ENCODE results near the gene SNCG.

Gene SNCG

GRCh38 chr10:86960863-86961434 is 2.5 kb downstream of the SNCG start:
- DNase-seq (ENCODE audit: low spot score), result no peak

- no peak for DNase-seq (ENCODE audit: low spot score)
Measured at GRCh38 chr10:86961481-86962091, 3.2 kb downstream of the SNCG start.

GRCh38 chr10:86962136-86962980 is 4.0 kb downstream of the SNCG start:
- no peak for DNase-seq (ENCODE audit: low spot score)

GRCh38 chr10:86962981-86963310 is 4.5 kb downstream of the SNCG start:
- DNase-seq (ENCODE audit: low spot score), result no peak

GRCh38 chr10:86963341-86963919 is 5.0 kb downstream of the SNCG start:
- DNase-seq (ENCODE audit: low spot score), result no peak

GRCh38 chr10:86964061-86964846 is 5.9 kb downstream of the SNCG start:
- no peak for DNase-seq (ENCODE audit: low spot score)

- no peak for DNase-seq (ENCODE audit: low spot score)
Measured at GRCh38 chr10:86964847-86965190, 6.4 kb downstream of the SNCG start.

GRCh38 chr10:86965986-86966654 is 7.7 kb downstream of the SNCG start:
- DNase-seq (ENCODE audit: low spot score), result no peak

GRCh38 chr10:86967481-86967941 is 9.1 kb downstream of the SNCG start:
- DNase-seq (ENCODE audit: low spot score), result no peak

- no peak for DNase-seq (ENCODE audit: low spot score)
Measured at GRCh38 chr10:86968271-86968993, 10.0 kb downstream of the SNCG start, which contains the start of gene ADIRF. ADIRF (plus strand) TSS chr10:86968482; CDS start chr10:86968545, 63 bp downstream.

- DNase-seq (ENCODE audit: low spot score), result no peak
Measured at GRCh38 chr10:86968994-86969355, 10.6 kb downstream of the SNCG start.

- DNase-seq (ENCODE audit: low spot score), result no peak
Measured at GRCh38 chr10:86969421-86970041, 11.1 kb downstream of the SNCG start.

GRCh38 chr10:86970162-86970981 is 12.0 kb downstream of the SNCG start:
- no peak for DNase-seq (ENCODE audit: low spot score)

GRCh38 chr10:86970982-86971231 is 12.5 kb downstream of the SNCG start:
- no peak for DNase-seq (ENCODE audit: low spot score)

- DNase-seq (ENCODE audit: low spot score), result peak; percentile 30
Measured at GRCh38 chr10:86971232-86971991, 13.0 kb downstream of the SNCG start.

- DNase-seq (ENCODE audit: low spot score), result no peak
Measured at GRCh38 chr10:86972613-86973380, 14.4 kb downstream of the SNCG start.

GRCh38 chr10:86974484-86974883 is 16.1 kb downstream of the SNCG start:
- no peak for DNase-seq (ENCODE audit: low spot score)

GRCh38 chr10:86976362-86977056 is 18.1 kb downstream of the SNCG start:
- DNase-seq (ENCODE audit: low spot score), result no peak
